Vagina (tissue), 2 donors: Measurements from ENCODE around the gene RPUSD3. TPM values are rescaled to one million over a fixed set of nuclear protein-coding genes. Genes with fewer than 3 reads are reported as not detected.

Source experiments
- DNase-seq, 2 donors: peaks; one replicate each; pipeline ENCODE4 v3.0.0-alpha.2; 2017; ENCODE audit errors: extremely low spot score in 2 of 2
- H3K27ac ChIP-seq: fragments of 200-600 bp; sonication (generic); one replicate; pipeline ENCODE4 v1.5.1; 2019
- H3K27me3 ChIP-seq: fragments of 200-600 bp; sonication (generic); one replicate; pipeline ENCODE4 v1.5.1; 2019
- H3K36me3 ChIP-seq, 2 donors: fragments of 200-600 bp; sonication (generic); one replicate each; pipeline ENCODE4 v1.5.1; 2017 to 2019
- H3K4me1 ChIP-seq: fragments of 200-600 bp; sonication (generic); one replicate; pipeline ENCODE4 v1.5.1; 2019
- H3K4me3 ChIP-seq, 2 donors: fragments of 200-600 bp; sonication (generic); 1 replicate in 1 of 2; 2 replicates in 1 of 2; pipeline ENCODE4 v1.5.1; 2016 to 2019
- H3K9me3 ChIP-seq: fragments of 200-600 bp; sonication (generic); one replicate; pipeline ENCODE4 v1.5.1; 2019
- CTCF ChIP-seq, 3 experiments: fragments of 450-650 bp in 2 of 3; fragments of 200-600 bp in 1 of 3; sonication (generic) in 1 of 3; IDR thresholded peaks; one replicate each; pipeline ENCODE4 v1.5.1; 2017 to 2019; ENCODE audit warnings: antibody characterized with exemption in 3 of 3, mild to moderate bottlenecking in 2 of 3, moderate library complexity in 2 of 3
- POLR2A ChIP-seq, 2 donors: fragments of 450-650 bp; IDR thresholded peaks; one replicate each; pipeline ENCODE4 v1.6.1; 2017; ENCODE audit warnings: antibody characterized with exemption in 2 of 2, mild to moderate bottlenecking in 2 of 2, moderate library complexity in 2 of 2
- POLR2AphosphoS5 ChIP-seq, 2 donors: sonication (generic); formaldehyde crosslinking; IDR thresholded peaks; one replicate each; pipeline ENCODE4 v1.9.0; 2017; ENCODE audit warnings: antibody characterized with exemption in 2 of 2, mild to moderate bottlenecking in 2 of 2, low read depth in 1 of 2; ENCODE audit not compliant: insufficient read depth in 1 of 2
- intact Hi-C: fragments of 100-400 bp; cut with DNase I; formaldehyde crosslinking; loops from one replicate; pipeline ENCODE4 v1.15.1; 2023
- total RNA-seq: library from RNA; depleted of rRNA; stranded (reverse); fragments of >200 nt; gene quantifications from one replicate; pipeline ENCODE4 v1.2.3, GENCODE V29; 2016

Gene RPUSD3
- total RNA-seq = 50.6 TPM

- H3K27me3 ChIP-seq = no peaks in the 10 kb centered on the region
- intact Hi-C loops = loop anchor here (5.0 kb wide), 1 partner anchor 88 kb away; the partner anchor contains the start of gene CRELD1
- H3K4me3 ChIP-seq = peak within 1 kb of the TSS; percentile 69 to 83
- H3K27ac ChIP-seq = peak within 1 kb of the TSS; percentile 70
- no peaks in the 10 kb centered on the region for H3K9me3 ChIP-seq
- peaks cover 0 to 23% of the 10 kb centered on the region in 2 donors for H3K36me3 ChIP-seq
- no peak for TF ChIP-seq CTCF (IDR thresholded peaks at IDR 0.05)
- peak in 1 of 2 donors; percentile 61 for TF ChIP-seq POLR2A (IDR thresholded peaks at IDR 0.05)
- peak; percentile 94 to 95 for TF ChIP-seq POLR2AphosphoS5 (IDR thresholded peaks at IDR 0.05; ENCODE audit: insufficient read depth in 1 of 2, low read depth in 1 of 2)
- DNase-seq = peak in 1 of 2 donors; percentile 96
- H3K4me1 ChIP-seq = peaks cover 22% of the 10 kb centered on the region
These were observed at the start of gene RPUSD3 for GRCh38 chr3:9843715-9844438. RPUSD3 (minus strand) TSS chr3:9844008; CDS start chr3:9843990, 18 bp downstream.

GRCh38 chr3:9891072-9891622 is 47.3 kb upstream of the RPUSD3 start:
- no peak for DNase-seq
- peaks cover 45% of the 10 kb centered on the region for H3K4me1 ChIP-seq
- peak overlapping the region; percentile 94 for H3K27ac ChIP-seq
- no peaks in the 10 kb centered on the region for H3K27me3 ChIP-seq
- intact Hi-C loops = no loop called here
- no peaks in the 10 kb centered on the region for H3K9me3 ChIP-seq
- TF ChIP-seq POLR2A (IDR thresholded peaks at IDR 0.05) (no peak), CTCF (IDR thresholded peaks at IDR 0.05) (no peak), POLR2AphosphoS5 (IDR thresholded peaks at IDR 0.05; ENCODE audit: insufficient read depth in 1 of 2, low read depth in 1 of 2) (no peak)
- H3K36me3 ChIP-seq = peaks cover 0 to 15% of the 10 kb centered on the region in 2 donors
- H3K4me3 ChIP-seq = peak overlapping the region; percentile 79 to 93

- H3K27me3 ChIP-seq = no peaks in the 10 kb centered on the region
- no peak for DNase-seq
- peak within 1 kb of the TSS; percentile 79 to 93 for H3K4me3 ChIP-seq
- no peaks in the 10 kb centered on the region for H3K9me3 ChIP-seq
- intact Hi-C loops = no loop called here
- TF ChIP-seq POLR2AphosphoS5 (IDR thresholded peaks at IDR 0.05; ENCODE audit: insufficient read depth in 1 of 2, low read depth in 1 of 2) (peak; percentile 79 to 98), CTCF (IDR thresholded peaks at IDR 0.05) (no peak), POLR2A (IDR thresholded peaks at IDR 0.05) (peak in 1 of 2 donors; percentile 91)
- H3K27ac ChIP-seq = peak within 1 kb of the TSS; percentile 94
- H3K4me1 ChIP-seq = peaks cover 47% of the 10 kb centered on the region
- peaks cover 0 to 15% of the 10 kb centered on the region in 2 donors for H3K36me3 ChIP-seq
These were observed 46.7 kb upstream of the RPUSD3 start, which contains the start of gene JAGN1 for GRCh38 chr3:9890249-9891071. JAGN1 (plus strand) TSS chr3:9890610; CDS start chr3:9890723, 113 bp downstream.

- TF ChIP-seq CTCF (IDR thresholded peaks at IDR 0.05) (no peak), POLR2A (IDR thresholded peaks at IDR 0.05) (no peak), POLR2AphosphoS5 (IDR thresholded peaks at IDR 0.05; ENCODE audit: insufficient read depth in 1 of 2, low read depth in 1 of 2) (no peak)
- Histone ChIP-seq H3K4me1 (peaks cover 53% of the 10 kb centered on the region), H3K9me3 (no peaks in the 10 kb centered on the region), H3K36me3 (peaks cover 0 to 15% of the 10 kb centered on the region in 2 donors), H3K27me3 (no peaks in the 10 kb centered on the region), H3K4me3 (no peak overlapping the region), H3K27ac (no peak overlapping the region)
- intact Hi-C loops = no loop called here
- DNase-seq = no peak
These were observed 45.6 kb upstream of the RPUSD3 start for GRCh38 chr3:9889405-9889804.
